KMS-11 (cell line): ENCODE results near the gene PLGRKT.
"Not testable (repeated sequence)": the region's sequence is repeated elsewhere in the genome, so short reads cannot be mapped to it uniquely, and the experiment has no call there.

Experiments
- H2AFZ ChIP-seq: fragments of 200-600 bp; sonication (generic); 2 replicates; pipeline ENCODE4 v1.6.1; 2016; ENCODE audit warnings: antibody characterized with exemption, mixed run types, low read depth
- H3K27ac ChIP-seq: fragments of 200-600 bp; sonication (generic); 2 replicates; pipeline ENCODE4 v1.6.1; 2016; ENCODE audit warnings: mild to moderate bottlenecking, mixed run types
- H3K27me3 ChIP-seq: fragments of 200-600 bp; sonication (generic); 2 replicates; pipeline ENCODE4 v1.6.1; 2017; ENCODE audit warnings: mild to moderate bottlenecking, low read depth, mixed run types, moderate library complexity; ENCODE audit not compliant: insufficient read depth
- H3K36me3 ChIP-seq: fragments of 200-600 bp; sonication (generic); 2 replicates; pipeline ENCODE4 v1.6.1; 2017; ENCODE audit warnings: mild to moderate bottlenecking, mixed run types; ENCODE audit not compliant: insufficient read depth
- H3K4me1 ChIP-seq: fragments of 200-600 bp; sonication (generic); 2 replicates; pipeline ENCODE4 v1.6.1; 2016; ENCODE audit warnings: mild to moderate bottlenecking, low read depth, mixed run types; ENCODE audit not compliant: poor library complexity, severe bottlenecking
- H3K4me2 ChIP-seq: fragments of 200-600 bp; sonication (generic); 2 replicates; pipeline ENCODE4 v1.7.0; 2016; ENCODE audit warnings: mild to moderate bottlenecking, mixed run types
- H3K4me3 ChIP-seq: fragments of 200-600 bp; sonication (generic); IDR thresholded peaks from 2 replicates; pipeline ENCODE4 v1.6.1; 2017; ENCODE audit warnings: low read depth, low read length, mixed read lengths; ENCODE audit not compliant: insufficient read depth
- H3K79me2 ChIP-seq: fragments of 200-600 bp; sonication (generic); 2 replicates; pipeline ENCODE4 v1.6.1; 2016; ENCODE audit warnings: low read depth, mixed run types; ENCODE audit not compliant: insufficient read depth
- H3K9ac ChIP-seq: fragments of 200-600 bp; sonication (generic); 2 replicates; pipeline ENCODE4 v1.6.1; 2016; ENCODE audit warnings: mild to moderate bottlenecking, mixed run types
- H4K20me1 ChIP-seq: fragments of 200-600 bp; sonication (generic); 2 replicates; pipeline ENCODE4 v1.6.1; 2016; ENCODE audit warnings: mild to moderate bottlenecking, mixed run types; ENCODE audit not compliant: insufficient read depth
- CTCF ChIP-seq: fragments of 200-600 bp; sonication (generic); conservative IDR thresholded peaks from 2 replicates; pipeline ENCODE4 v1.6.1; 2017; ENCODE audit warnings: low read depth, mild to moderate bottlenecking, antibody characterized with exemption, low read length, moderate library complexity, mixed read lengths

Gene PLGRKT

GRCh38 chr9:5418481-5418880 is 19.2 kb downstream of the PLGRKT start:
- no peaks in the 10 kb centered on the region for H3K79me2 ChIP-seq
- no peak overlapping the region for H3K27ac ChIP-seq
- no peaks in the 10 kb centered on the region for H3K4me1 ChIP-seq
- no peaks in the 10 kb centered on the region for H3K36me3 ChIP-seq
- H2AFZ ChIP-seq, result no peak overlapping the region
- H3K4me3 ChIP-seq, result no peak overlapping the region
- H3K27me3 ChIP-seq, result no peaks in the 10 kb centered on the region
- no peak overlapping the region for H3K4me2 ChIP-seq
- no peak overlapping the region for H3K9ac ChIP-seq
- TF ChIP-seq CTCF, result no peak
- no peaks in the 10 kb centered on the region for H4K20me1 ChIP-seq

- H3K27ac ChIP-seq, result no peak overlapping the region
- H4K20me1 ChIP-seq, result no peaks in the 10 kb centered on the region
- no peak overlapping the region for H2AFZ ChIP-seq
- H3K4me3 ChIP-seq, result no peak overlapping the region
- H3K27me3 ChIP-seq, result no peaks in the 10 kb centered on the region
- no peak for TF ChIP-seq CTCF
- no peaks in the 10 kb centered on the region for H3K4me1 ChIP-seq
- no peak overlapping the region for H3K4me2 ChIP-seq
- H3K79me2 ChIP-seq, result no peaks in the 10 kb centered on the region
- no peaks in the 10 kb centered on the region for H3K36me3 ChIP-seq
- no peak overlapping the region for H3K9ac ChIP-seq
Observed at GRCh38 chr9:5416953-5417352, 20.8 kb downstream of the PLGRKT start.

GRCh38 chr9:5408596-5408995 is 29.1 kb downstream of the PLGRKT start:
- H3K4me2 ChIP-seq, result no peak overlapping the region
- no peak overlapping the region for H3K27ac ChIP-seq
- H3K27me3 ChIP-seq, result no peaks in the 10 kb centered on the region
- no peaks in the 10 kb centered on the region for H3K4me1 ChIP-seq
- no peaks in the 10 kb centered on the region for H4K20me1 ChIP-seq
- TF ChIP-seq CTCF, result no peak
- H3K9ac ChIP-seq, result no peak overlapping the region
- no peak overlapping the region for H2AFZ ChIP-seq
- H3K4me3 ChIP-seq, result no peak overlapping the region
- H3K36me3 ChIP-seq, result no peaks in the 10 kb centered on the region
- H3K79me2 ChIP-seq, result no peaks in the 10 kb centered on the region

GRCh38 chr9:5402217-5402616 is 35.5 kb downstream of the PLGRKT start:
- H3K79me2 ChIP-seq, result no peaks in the 10 kb centered on the region
- no peaks in the 10 kb centered on the region for H3K27me3 ChIP-seq
- H3K4me2 ChIP-seq, result no peak overlapping the region
- TF ChIP-seq CTCF, result no peak
- no peak overlapping the region for H3K9ac ChIP-seq
- no peak overlapping the region for H2AFZ ChIP-seq
- no peaks in the 10 kb centered on the region for H3K4me1 ChIP-seq
- no peaks in the 10 kb centered on the region for H4K20me1 ChIP-seq
- H3K27ac ChIP-seq, result no peak overlapping the region
- no peaks in the 10 kb centered on the region for H3K36me3 ChIP-seq
- H3K4me3 ChIP-seq, result no peak overlapping the region

GRCh38 chr9:5397547-5397946 is 40.2 kb downstream of the PLGRKT start:
- not testable (repeated sequence) for H3K4me2 ChIP-seq, H2AFZ ChIP-seq, H3K36me3 ChIP-seq, H3K4me1 ChIP-seq, H3K27me3 ChIP-seq, H3K79me2 ChIP-seq, H3K4me3 ChIP-seq, H3K9ac ChIP-seq, H4K20me1 ChIP-seq, H3K27ac ChIP-seq
